ENCODE measurements around the gene SMIM3. TPM values are rescaled to one million over a fixed set of nuclear protein-coding genes. Genes with fewer than 3 reads are reported as not detected.

Gene SMIM3
- total and polyA plus RNA-seq, 2 of the 13 experiments (the other 11 are each of a cell fraction or from before 2014, with no cell fraction given), result 11.6 to 96.7 TPM

GRCh38 chr5:150787656-150788055 lies 9.1 kb downstream of the SMIM3 start (continued):
- TF ChIP-seq ZNF800 (CRISPR knock-in tag; IDR thresholded peaks at IDR 0.05) (no peak), ZNF251 (CRISPR knock-in tag; IDR thresholded peaks at IDR 0.05) (no peak), ZBTB21 (CRISPR knock-in tag; IDR thresholded peaks at IDR 0.05) (no peak), SYNCRIP (IDR thresholded peaks at IDR 0.05; ENCODE audit: insufficient read depth, low read depth, low read length) (no peak)

GRCh38 chr5:150788977-150789376 lies 10.4 kb downstream of the SMIM3 start:
- TF ChIP-seq MLXIP (CRISPR knock-in tag; IDR thresholded peaks at IDR 0.05; ENCODE audit: borderline replicate concordance), result no peak
- no peak for TF ChIP-seq ZNF740 (CRISPR knock-in tag; IDR thresholded peaks at IDR 0.05)
- TF ChIP-seq ERF (CRISPR knock-in tag; IDR thresholded peaks at IDR 0.05), result no peak
- no peak for TF ChIP-seq ZNF24 (IDR thresholded peaks at IDR 0.05)
- TF ChIP-seq ZNF468 (CRISPR knock-in tag; IDR thresholded peaks at IDR 0.05), result no peak
- no peak for TF ChIP-seq ZNF720 (CRISPR knock-in tag; IDR thresholded peaks at IDR 0.05)
- no peak for TF ChIP-seq MAFK (conservative IDR thresholded peaks at IDR 0.05 in 1 of 2, IDR thresholded peaks at IDR 0.05 in 1 of 2; ENCODE audit: low read length in 2 of 2)
- TF ChIP-seq NFE2 (CRISPR knock-in tag; IDR thresholded peaks at IDR 0.05), result no peak
- TF ChIP-seq RCOR2 (CRISPR knock-in tag; IDR thresholded peaks at IDR 0.05), result no peak
- Histone ChIP-seq H3K4me3 (replicated peaks in 1 of 3; ENCODE audit: insufficient read depth in 1 of 3, low read depth in 2 of 3, low read length in 3 of 3) (no peak overlapping the region), H3K9ac (ENCODE audit: insufficient read depth, low read depth, low read length) (no peak overlapping the region), H3K27ac (ENCODE audit: extremely low read length, insufficient read depth, low read length) (no peak overlapping the region), H3K4me2 (ENCODE audit: low read depth, low read length) (no peak overlapping the region), H2AFZ (ENCODE audit: low read length) (no peak overlapping the region), H3K9me3 (ENCODE audit: low read length) (no peaks in the 10 kb centered on the region), H3K79me2 (ENCODE audit: insufficient read depth, low read length) (peaks cover 82% of the 10 kb centered on the region), H3K4me1 (ENCODE audit: insufficient read depth, low read length) (peaks cover 63% of the 10 kb centered on the region), H4K20me1 (ENCODE audit: insufficient read depth, low read length) (peaks cover 13% of the 10 kb centered on the region), H3K36me3 (replicated peaks in 1 of 2; ENCODE audit: control insufficient read depth in 1 of 2, insufficient read depth in 2 of 2, low read length in 2 of 2) (peaks cover 4 to 8% of the 10 kb centered on the region in 2 experiments; a peak in 4 of 5 replicates), H3K27me3 (ENCODE audit: control insufficient read depth in 1 of 2, insufficient read depth in 2 of 2, low read length in 2 of 2) (no peaks in the 10 kb centered on the region)
- no peak for ATAC-seq
- ChIA-PET POLR2A (no interaction called here), CTCF (ENCODE audit: low intra/inter-chr PET ratio, low total read pairs) (no interaction called here)
- DNase-seq (ENCODE audit: low spot score), result no peak
- intact Hi-C loops (cut with micrococcal nuclease; ENCODE audit: unreplicated experiment), result no loop called here
- in situ Hi-C loops (cut with HindIII; ENCODE audit: extremely low pct_ligation_motif_present, low pct_unique_long_range_greater_than_20kb), result no loop called here
- no TSS peak for BruUV-seq (replicated peaks)
- FAIRE-seq, result no peak

Measured in HepG2 (cell line).